ENCODE data around the gene ZGRF1.
A peak's percentile ranks its signal among the peaks of the same experiment; 100 is the strongest.
"Not testable (repeated sequence)": the region's sequence is repeated elsewhere in the genome, so short reads cannot be mapped to it uniquely, and the experiment has no call there.

ZGRF1 gene

GRCh38 chr4:112645541-112646329 lies 9.0 kb upstream of the ZGRF1 start:
- DNase-seq (ENCODE audit: low read depth in 2 of 3, low spot score in 1 of 3) = no peak

- DNase-seq (ENCODE audit: low read depth in 2 of 3, low spot score in 1 of 3) = not testable (repeated sequence)
These were observed 8.2 kb upstream of the ZGRF1 start for GRCh38 chr4:112644595-112645535.

GRCh38 chr4:112642526-112642925 lies 5.8 kb upstream of the ZGRF1 start:
- no peak for DNase-seq (ENCODE audit: low read depth in 2 of 3, low spot score in 1 of 3)

DNA sequence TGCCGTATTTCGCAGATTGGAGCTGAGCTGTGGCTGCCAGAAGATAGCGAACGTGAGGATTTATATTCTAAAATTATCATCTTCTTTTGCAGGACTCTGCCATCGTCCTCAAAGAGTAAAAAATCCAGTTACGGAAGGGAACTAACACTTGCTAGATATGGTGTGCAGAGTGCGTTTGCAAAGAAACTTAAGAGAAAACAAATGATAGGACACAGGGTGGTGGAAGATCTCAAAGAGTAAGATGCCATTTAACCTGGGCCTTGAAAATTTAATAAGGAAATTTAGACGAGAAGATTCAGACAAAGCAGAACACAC lies 800 bp upstream of the ZGRF1 start:
- DNase-seq (ENCODE audit: low read depth in 2 of 3, low spot score in 1 of 3) = no peak

DNA sequence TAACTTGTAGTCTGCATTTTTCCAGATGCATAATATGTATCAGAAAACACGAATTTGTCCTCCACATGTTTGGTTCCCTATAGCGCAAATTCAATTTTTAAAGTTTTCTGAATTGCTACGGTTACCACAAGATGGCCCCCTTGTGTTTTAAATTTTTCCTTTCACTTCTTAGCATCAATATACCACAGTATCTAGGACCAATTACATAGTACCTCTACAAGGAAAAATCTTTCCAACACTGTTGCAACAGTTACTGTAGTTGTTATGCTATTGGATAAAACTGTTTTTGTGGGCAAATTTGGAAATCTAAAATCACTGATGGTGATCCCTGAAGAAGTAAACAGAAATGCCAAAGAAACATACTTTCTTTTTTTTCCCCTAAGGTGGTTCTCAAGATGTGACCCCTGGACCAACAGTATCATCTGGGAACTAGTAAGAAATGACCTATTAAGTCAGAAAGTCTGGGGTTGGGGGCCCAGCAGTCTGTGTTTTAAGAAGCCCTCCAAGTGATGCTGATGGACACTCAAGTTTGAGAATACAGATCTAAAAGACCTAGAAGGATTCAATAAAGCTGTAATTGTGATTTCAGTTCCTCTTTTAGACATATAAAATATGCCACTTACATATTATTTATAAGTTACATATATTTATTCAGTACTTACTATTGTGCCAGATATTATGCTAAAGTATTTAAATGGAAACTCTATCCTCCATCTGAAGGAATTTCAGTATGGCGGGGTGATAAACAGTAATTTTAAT lies 3.1 kb downstream of the ZGRF1 start:
- peak in 1 of 3 donors; percentile 5 for DNase-seq (ENCODE audit: low read depth in 2 of 3, low spot score in 1 of 3)

DNA sequence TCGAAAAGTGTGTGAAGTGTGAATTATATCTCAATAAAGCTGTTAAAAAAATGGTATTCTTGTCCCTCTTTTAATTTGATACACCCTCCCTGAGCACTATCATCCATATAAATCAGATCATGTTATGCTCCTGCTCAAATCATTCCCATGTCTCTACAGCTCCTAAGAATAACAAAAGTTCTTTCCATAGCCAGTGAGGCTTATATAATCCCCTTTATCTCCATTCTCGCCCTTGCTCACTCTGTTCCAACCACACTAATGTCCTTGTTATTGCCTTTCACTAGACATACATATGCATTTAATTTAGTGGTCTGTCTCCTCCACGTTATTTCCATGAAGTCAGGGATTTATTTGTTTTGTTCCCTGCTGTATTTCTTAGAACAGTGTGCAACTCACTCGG lies 10.5 kb downstream of the ZGRF1 start:
- no peak for DNase-seq (ENCODE audit: low read depth in 2 of 3, low spot score in 1 of 3)

DNA sequence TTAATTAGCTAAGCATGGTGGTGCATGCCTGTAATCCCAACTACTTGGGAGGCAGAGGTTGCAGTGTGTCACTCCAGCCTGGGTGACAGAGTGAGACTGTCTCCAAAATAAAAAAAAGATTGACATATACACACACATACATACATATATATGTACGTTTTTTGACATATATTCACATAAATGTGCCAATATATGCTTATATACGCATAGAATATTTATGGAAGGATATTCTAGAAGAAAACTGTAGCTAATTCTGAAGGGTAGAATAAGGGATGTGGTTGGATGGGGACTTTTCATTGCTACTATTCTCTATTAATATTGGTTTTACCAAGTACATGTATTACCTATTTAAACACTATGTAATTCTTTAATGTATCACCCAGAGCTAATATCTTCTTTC lies 19.7 kb downstream of the ZGRF1 start:
- no peak for DNase-seq (ENCODE audit: low read depth in 2 of 3, low spot score in 1 of 3)

DNA sequence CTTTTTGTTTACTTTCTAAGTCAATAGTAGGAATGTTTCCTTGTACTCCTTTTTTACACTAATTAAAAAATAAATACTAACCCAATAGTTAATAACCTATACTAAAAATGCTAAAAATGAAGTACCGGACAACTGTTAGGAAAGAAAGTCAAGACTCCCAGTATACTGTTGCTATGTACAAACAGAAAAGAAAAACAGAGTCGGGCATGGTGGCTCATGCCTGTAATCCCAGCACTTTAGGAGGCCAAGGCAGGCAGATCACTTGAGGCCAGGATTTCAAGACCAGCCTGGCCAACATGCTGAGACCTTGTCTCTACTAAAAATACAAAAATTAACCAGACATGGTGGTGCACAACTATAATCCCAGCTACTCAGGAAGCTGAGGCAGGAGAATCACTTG lies 23.9 kb downstream of the ZGRF1 start:
- not testable (repeated sequence) for DNase-seq (ENCODE audit: low read depth in 2 of 3, low spot score in 1 of 3)

DNA sequence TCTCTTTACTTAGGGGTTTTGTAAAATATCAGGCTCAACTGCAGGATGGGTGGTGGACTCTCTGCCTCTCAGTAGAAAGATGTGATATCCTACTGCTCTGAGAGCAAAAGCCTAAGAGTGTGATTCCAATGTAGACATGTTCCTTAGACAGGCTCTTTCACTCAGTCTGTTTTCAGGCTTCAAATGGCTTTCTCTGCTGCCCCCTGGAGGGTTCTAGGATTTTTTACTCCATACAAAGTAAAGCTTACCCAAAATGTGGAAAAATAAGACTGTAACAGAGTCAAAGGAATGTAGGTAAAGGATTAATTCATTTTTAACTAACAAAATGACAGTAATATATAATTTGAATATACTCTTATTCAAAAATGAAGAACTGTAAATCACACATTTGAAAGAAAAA lies 32.1 kb downstream of the ZGRF1 start:
- DNase-seq (ENCODE audit: low read depth in 2 of 3, low spot score in 1 of 3) = peak in 2 of 3 donors; percentile 1 to 31

GRCh38 chr4:112594993-112595392 lies 41.7 kb downstream of the ZGRF1 start:
- no peak for DNase-seq (ENCODE audit: low read depth in 2 of 3, low spot score in 1 of 3)

- no peak for DNase-seq (ENCODE audit: low read depth in 2 of 3, low spot score in 1 of 3)
These were observed 43.1 kb downstream of the ZGRF1 start for GRCh38 chr4:112593438-112594133.

GRCh38 chr4:112592717-112593116 lies 44.0 kb downstream of the ZGRF1 start:
- no peak for DNase-seq (ENCODE audit: low read depth in 2 of 3, low spot score in 1 of 3)

GRCh38 chr4:112591593-112591992 lies 45.1 kb downstream of the ZGRF1 start:
- no peak for DNase-seq (ENCODE audit: low read depth in 2 of 3, low spot score in 1 of 3)

DNA sequence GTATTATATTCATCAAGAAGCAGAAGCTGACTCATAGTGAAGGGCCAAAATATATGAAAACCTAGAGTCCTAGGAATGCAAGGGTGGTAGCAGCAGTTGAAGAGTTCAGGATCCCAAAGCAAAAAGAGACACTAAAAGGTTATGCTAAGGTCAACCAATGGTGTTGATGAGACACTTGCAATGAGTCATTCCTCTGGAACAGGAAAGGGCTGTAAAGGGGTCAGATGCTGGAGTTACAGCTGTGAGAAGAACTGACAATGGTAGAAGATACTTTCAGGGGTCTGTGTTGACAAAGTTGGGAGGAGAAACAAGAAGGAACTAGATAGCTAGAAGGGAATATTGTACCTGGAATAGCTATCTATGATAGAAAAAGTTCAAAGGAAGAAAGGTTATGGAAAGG lies 47.5 kb downstream of the ZGRF1 start:
- DNase-seq (ENCODE audit: low read depth in 2 of 3, low spot score in 1 of 3) = no peak

GRCh38 chr4:112585977-112586736 lies 50.6 kb downstream of the ZGRF1 start:
- DNase-seq (ENCODE audit: low read depth in 2 of 3, low spot score in 1 of 3) = no peak

GRCh38 chr4:112567536-112567935 lies 69.2 kb downstream of the ZGRF1 start:
- no peak for DNase-seq (ENCODE audit: low read depth in 2 of 3, low spot score in 1 of 3)

DNA sequence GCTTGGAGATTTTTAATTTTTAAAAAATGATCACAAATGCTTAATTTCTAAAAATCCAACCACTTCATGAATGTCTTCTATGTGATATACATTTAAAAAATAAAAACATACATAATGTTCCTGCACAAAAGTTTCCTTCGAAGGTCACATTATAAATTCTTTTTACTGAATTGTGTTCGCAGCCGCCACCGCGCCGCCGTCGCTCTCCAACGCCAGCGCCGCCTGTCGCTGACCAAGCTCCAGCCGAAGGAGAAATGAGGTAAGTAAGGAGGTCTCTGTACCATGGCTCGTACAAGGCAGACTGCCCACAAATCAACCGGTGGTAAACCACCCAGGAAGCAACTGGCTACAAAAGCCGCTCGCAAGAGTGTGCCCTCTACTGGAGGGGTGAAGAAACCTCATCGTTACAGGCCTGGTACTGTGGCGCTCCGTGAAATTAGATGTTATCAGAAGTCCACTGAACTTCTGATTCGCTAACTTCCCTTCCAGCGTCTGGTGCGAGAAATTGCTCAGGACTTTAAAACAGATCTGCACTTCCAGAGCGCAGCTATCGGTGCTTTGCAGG lies 71.9 kb downstream of the ZGRF1 start:
- DNase-seq (ENCODE audit: low read depth in 2 of 3, low spot score in 1 of 3) = no peak

DNA sequence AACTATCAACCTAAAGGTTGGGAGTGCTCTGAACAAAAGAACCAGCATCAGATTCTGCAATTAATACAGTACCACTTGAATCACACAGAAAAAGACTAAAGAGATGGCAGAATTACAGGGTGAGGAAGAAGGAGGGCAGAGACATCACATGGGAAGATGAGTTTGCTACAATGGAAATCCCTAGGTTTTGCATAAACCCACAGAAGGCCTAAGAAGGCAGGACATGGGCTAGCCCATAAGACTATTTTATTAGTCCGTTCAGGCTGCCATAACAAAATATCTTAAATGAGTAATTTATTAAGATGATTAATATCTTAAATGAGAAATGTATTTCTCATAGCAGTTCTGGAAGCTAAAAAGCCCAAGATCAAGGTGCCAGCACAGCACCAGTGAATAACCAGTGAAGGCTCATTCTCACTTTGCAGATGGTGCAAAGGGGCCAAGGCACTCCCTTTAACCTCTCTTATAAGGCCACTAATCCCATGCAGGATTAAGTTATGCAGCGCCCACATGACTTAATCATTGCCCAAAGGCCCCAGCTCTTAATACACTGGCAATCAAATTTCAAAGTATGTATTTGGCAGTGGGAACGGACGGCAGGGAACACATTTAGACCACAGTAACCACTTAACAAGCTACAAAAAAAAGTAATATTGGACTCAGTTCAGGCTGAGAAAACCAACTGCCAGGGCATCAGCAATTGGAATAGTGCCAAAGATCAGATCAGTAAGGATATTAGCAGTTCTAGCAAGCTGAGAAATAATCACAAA lies 73.1 kb downstream of the ZGRF1 start:
- no peak for DNase-seq (ENCODE audit: low read depth in 2 of 3, low spot score in 1 of 3)

- DNase-seq (ENCODE audit: low read depth in 2 of 3, low spot score in 1 of 3) = no peak
These were observed 74.3 kb downstream of the ZGRF1 start for GRCh38 chr4:112562254-112562879.

Data from stimulated activated CD4-positive, alpha-beta T cell treated with anti-CD3 and anti-CD28 coated beads, Interleukin-12 subunit alpha, Interleukin-12 subunit beta, amount 100 ng/mL, for 48 hours (primary cell).